ENCODE measurements around the gene CLDN22. TPM values are rescaled to one million over a fixed set of nuclear protein-coding genes. Genes with fewer than 3 reads are reported as not detected.
"Not testable (repeated sequence)": the region's sequence is repeated elsewhere in the genome, so short reads cannot be mapped to it uniquely, and the experiment has no call there.

The CLDN22 gene
- polyA plus RNA-seq, 4 donors, result 0.32 to 0.66 (median 0.59) TPM; not detected in 1

- DNase-seq (ENCODE audit: low read depth in 4 of 4, low spot score in 3 of 4), result not testable (repeated sequence)
These were observed 4.0 kb upstream of the CLDN22 start for GRCh38 chr4:183324056-183324455.

DNA sequence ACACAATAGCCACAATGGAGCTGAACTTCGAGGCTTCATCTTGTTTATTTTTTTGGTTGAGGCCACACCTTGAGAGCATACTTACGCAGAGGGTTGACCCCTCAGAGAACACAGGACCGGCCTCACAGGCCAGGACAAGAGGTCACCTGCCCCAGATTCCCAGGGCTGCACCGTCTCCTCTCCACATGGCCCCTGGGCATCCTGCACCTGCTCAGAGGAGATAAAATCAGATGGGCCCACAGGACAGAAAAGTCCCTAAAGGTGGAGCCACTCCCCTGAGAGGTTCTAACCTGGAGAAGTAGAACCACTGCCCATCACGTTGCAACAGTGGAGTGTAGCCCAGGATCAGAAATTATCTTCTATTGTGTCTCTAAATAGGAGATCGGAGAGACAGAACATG, 3.2 kb upstream of the CLDN22 start:
- no peak for DNase-seq (ENCODE audit: low read depth in 4 of 4, low spot score in 3 of 4)

DNA sequence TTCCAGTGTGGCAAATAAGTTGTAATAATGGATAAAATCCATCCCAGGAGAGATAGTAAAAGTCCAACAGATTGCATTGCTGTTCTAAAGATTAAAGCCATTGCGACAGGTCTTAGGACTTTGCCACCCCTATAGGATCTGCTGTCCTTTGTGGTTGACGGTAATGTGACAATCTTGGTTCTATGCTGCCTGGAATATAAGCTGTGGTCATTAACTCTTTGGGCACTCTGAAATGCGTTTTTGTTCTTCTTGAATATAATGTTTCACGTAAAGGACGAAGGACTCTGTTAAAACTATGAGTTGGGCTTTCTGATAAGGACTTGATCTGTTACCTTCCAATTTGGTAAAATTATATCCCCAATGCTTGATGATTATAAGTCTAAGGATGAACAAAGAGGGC, 2.2 kb upstream of the CLDN22 start, which contains the start of gene CLDN24:
CLDN24 (minus strand) TSS at position 101 of the 400 bp plus-strand sequence; CDS start at position 101, 0 bp downstream.
- no peak for DNase-seq (ENCODE audit: low read depth in 4 of 4, low spot score in 3 of 4)

- no peak for DNase-seq (ENCODE audit: low read depth in 4 of 4, low spot score in 3 of 4)
These were observed 1.4 kb upstream of the CLDN22 start for GRCh38 chr4:183321516-183321915.

DNA sequence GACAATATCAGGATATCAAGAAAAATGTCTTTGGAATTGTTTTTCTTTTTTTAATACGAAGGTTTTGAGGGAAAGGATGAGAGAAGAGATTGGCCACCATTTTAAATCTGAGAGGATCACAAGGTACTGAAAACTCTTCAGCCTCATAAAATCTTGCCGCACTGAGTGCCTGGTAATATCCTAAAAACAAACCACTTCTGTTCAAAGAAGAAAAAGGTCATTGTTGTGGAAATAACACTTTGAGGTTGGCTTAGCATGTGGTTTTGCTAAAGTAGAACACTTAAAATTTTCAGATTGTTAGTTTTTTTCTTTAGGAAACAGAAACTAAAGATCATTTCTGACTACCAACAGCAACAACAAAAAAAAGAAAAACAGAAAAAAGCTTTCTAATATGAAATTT, 1.0 kb upstream of the CLDN22 start:
- DNase-seq (ENCODE audit: low read depth in 4 of 4, low spot score in 3 of 4), result no peak

- no peak for DNase-seq (ENCODE audit: low read depth in 4 of 4, low spot score in 3 of 4)
These were observed 1.4 kb downstream of the CLDN22 start for GRCh38 chr4:183318656-183319055.

DNA sequence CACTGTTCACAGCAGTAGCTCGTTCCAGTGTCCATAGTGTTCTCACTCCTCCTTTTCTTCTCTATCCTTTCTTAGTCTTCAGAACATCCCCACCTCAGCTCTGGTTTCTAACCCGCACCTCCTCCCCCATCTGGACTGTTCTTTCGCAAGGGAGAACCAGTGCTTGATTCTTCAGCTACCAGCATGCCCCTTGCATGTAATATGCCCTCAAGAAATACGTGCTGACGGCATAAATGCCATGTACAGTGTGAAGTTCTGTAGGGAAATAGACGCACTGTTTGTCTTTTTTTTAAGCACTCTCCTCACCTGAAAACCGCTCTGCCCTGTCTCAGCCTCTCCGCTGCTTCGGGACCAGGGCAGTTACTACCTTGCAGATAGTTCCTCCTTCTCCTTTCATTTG, 5.3 kb downstream of the CLDN22 start:
- no peak for DNase-seq (ENCODE audit: low read depth in 4 of 4, low spot score in 3 of 4)

DNA sequence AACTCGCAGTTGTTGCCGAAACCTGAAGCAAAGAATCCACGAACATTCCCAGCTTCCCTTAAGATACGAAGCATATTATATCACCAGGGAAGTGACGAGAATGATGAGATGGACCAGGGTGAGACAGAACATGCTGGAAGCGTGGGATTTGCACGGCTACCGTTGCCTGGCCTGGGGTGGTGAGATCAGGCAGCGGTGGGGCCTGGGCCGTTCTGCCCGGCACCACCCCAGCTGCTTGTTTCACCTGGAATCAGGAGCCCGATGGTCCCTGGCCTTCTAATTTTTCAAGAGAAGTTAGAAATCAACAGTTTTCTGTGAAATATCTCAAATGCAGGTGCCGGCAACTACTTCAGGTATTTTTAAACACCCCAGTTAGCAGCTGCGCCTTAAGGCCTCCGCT, 5.7 kb downstream of the CLDN22 start:
- no peak for DNase-seq (ENCODE audit: low read depth in 4 of 4, low spot score in 3 of 4)

GRCh38 chr4:183312841-183313240, 7.2 kb downstream of the CLDN22 start:
- no peak for DNase-seq (ENCODE audit: low read depth in 4 of 4, low spot score in 3 of 4)

- no peak for DNase-seq (ENCODE audit: low read depth in 4 of 4, low spot score in 3 of 4)
These were observed 13.3 kb downstream of the CLDN22 start for GRCh38 chr4:183306811-183307210.

- DNase-seq (ENCODE audit: low read depth in 4 of 4, low spot score in 3 of 4), result no peak
These were observed 15.5 kb downstream of the CLDN22 start for GRCh38 chr4:183304538-183304937.

DNA sequence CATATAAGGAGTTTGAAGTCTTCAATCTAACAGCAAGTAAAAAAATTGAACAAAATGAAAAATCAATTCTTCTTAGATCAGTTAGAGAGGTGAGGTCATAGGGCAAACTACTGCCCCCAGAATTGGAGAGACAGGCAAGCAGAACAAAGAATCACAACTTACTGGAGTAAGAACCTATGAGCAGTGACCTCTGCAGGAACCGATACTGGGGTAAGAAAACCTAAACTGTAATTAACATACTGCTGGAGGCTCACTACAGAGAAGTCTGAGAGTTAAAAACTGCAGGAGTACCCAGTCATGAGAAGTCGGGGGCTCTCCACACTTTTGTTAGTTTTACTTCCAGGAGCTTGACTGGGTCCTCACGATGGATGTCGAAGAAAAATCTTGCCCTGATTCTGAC, 16.0 kb downstream of the CLDN22 start:
- no peak for DNase-seq (ENCODE audit: low read depth in 4 of 4, low spot score in 3 of 4)

DNA sequence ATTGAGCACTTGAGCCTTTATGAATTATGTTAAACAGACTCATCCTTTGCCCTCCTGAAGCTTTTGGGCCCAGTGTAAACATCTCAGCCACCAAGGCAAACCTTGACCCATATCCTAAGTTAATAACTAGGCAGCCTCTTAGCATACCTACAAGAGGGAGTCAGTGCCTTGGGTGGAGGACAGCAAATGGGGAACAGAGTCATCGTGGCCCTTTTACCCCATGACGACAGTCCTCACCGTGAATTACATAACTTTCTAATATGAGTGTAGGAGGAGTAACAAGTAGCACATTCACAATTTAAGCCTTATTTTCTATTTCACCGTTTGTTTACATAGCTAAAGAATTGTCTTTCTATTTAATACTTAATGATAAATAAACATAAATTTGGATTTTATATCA, 16.8 kb downstream of the CLDN22 start:
- no peak for DNase-seq (ENCODE audit: low read depth in 4 of 4, low spot score in 3 of 4)

- no peak for DNase-seq (ENCODE audit: low read depth in 4 of 4, low spot score in 3 of 4)
These were observed 19.4 kb downstream of the CLDN22 start for GRCh38 chr4:183300655-183301054.

DNA sequence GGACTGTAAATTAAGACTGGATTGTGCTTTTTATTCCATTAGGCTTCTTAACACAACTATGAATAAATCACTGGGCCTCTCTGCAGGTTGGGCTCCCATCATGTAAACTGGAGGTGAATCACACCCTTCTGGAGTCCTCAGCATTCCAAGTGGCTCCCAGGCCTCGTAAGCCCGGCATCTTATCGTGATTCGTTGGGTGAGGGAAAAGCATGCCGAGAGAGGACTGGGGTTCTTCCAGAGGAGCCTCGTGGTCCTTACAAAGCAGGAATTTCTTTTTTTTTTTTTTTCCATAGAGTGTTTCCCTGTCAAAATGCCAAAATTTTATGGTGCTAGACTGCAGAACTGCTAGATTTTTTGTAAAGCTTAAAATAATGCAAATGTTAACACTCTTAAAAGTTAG, 20.0 kb downstream of the CLDN22 start:
- DNase-seq (ENCODE audit: low read depth in 4 of 4, low spot score in 3 of 4), result no peak

DNA sequence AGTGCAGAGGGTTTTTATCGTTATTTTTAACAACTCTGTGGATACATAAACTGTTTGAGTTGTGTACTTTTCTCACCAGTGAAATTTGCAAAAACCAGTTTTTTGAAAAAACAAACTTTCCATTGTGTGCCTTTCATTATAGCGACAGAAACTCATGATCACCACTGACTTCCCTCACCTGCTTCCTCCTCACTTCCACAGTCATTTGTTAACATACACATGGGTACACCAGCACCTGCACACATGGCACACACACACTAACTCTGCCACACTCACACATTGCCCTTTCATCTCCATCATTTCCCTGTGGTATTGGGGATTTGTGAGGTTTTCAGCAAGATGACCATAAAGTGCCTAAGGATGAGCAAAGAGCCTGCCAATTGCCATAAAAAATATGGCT, 20.6 kb downstream of the CLDN22 start:
- DNase-seq (ENCODE audit: low read depth in 4 of 4, low spot score in 3 of 4), result no peak

DNA sequence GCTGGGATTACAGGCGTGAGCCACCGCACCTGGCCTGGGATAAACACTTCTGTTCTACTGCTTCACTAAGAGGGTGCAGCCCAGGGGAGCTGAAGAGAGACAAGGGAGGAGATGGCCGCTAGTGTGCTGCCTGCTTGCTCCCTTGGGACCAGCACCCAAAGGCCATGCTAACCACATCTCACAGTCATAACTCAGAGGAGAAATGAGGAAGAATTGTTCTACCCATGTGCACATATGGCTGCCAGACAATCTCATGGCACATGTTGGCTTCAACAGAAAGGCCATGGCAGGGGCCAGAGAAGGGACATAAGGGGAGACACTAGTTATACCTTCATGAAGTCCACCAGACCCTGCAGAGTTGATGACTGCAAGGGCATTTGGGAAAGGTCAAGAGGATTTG, 22.4 kb downstream of the CLDN22 start:
- no peak for DNase-seq (ENCODE audit: low read depth in 4 of 4, low spot score in 3 of 4)

DNA sequence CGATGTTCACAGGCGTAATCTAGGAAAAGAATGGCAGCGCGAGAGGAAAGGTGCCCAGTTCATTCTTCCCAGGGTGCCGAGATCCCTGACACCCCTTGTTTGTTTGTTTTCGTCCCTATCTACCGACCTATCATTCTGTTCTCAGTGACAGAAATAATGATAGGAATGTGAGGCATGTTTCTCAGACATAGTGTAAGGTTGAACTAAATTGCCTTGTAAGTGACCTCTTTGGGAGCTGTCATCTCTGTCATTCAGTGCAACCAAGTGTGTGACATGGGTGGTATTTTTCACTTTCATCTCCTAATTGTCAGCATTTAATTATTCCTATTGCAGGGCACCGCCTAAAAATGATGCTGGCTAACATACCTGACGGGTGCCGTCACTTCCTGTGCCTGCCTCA, 24.4 kb downstream of the CLDN22 start:
- DNase-seq (ENCODE audit: low read depth in 4 of 4, low spot score in 3 of 4), result no peak

DNA sequence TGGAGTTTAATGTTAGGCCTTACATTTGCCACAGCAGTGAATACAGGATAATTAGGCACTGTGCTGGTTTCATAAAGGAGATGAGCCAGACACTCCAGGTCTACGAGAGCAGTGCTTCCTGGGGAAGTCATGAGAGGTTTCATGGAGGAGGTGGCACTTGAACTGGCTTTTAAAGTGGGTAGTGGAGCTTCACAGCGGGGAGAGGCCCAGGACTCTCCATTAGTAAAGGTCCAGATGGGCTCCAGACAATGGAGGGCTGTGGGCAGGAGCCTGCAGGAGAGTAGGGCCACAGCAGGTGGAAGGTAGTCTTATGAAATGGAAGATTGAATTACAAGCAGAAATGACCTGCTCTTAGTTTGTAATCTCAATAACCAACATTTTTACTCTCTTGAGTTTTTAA, 29.0 kb downstream of the CLDN22 start:
- no peak for DNase-seq (ENCODE audit: low read depth in 4 of 4, low spot score in 3 of 4)

GRCh38 chr4:183289688-183290087, 30.4 kb downstream of the CLDN22 start:
- no peak for DNase-seq (ENCODE audit: low read depth in 4 of 4, low spot score in 3 of 4)

GRCh38 chr4:183288955-183289354, 31.1 kb downstream of the CLDN22 start:
- DNase-seq (ENCODE audit: low read depth in 4 of 4, low spot score in 3 of 4), result no peak

DNA sequence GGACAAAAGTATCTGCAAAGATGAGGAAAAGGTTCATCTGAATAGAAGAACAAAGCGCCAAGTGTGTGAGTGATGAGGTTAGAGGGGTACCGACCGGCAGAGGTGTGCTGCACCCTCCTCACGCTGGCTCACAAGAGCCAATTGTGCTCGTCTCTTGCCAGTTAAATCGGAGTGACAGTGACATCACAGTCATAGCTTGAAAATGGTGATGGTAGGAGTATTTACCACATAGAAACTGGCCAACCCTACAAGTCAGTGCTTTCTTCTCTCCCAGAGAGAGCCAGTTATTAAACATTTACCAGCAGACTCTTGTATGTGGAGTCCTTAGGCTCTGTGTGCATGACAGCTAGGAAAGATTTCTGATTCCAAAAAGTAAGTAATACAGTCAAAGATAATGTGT, 32.4 kb downstream of the CLDN22 start:
- no peak for DNase-seq (ENCODE audit: low read depth in 4 of 4, low spot score in 3 of 4)

GRCh38 chr4:183287309-183287659, 32.8 kb downstream of the CLDN22 start:
- DNase-seq (ENCODE audit: low read depth in 4 of 4, low spot score in 3 of 4), result no peak

Measured in left renal pelvis (tissue), 4 donors.